ENCODE results near the gene SCAPER.
"Not testable (repeated sequence)": the region's sequence is repeated elsewhere in the genome, so short reads cannot be mapped to it uniquely, and the experiment has no call there.

Gene SCAPER

DNA sequence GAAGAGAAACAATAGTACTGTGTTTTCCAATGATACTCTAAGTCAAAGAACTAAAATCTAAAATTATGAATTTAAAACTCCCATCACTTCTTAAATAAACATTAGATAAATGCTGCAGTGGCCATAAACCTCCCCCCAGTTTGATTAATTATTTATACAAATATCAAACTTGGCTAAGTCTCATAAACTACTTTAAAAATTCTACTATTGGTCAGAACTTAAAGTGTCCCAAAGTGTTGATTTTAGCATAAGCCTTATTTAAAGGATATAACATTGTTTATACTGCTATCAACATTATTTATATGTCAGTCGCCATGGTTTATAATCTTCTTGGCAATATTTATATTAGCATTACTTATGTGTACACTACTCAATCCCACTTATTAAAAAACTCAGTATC is 132.4 kb downstream of the SCAPER start:
- no peak for DNase-seq

DNA sequence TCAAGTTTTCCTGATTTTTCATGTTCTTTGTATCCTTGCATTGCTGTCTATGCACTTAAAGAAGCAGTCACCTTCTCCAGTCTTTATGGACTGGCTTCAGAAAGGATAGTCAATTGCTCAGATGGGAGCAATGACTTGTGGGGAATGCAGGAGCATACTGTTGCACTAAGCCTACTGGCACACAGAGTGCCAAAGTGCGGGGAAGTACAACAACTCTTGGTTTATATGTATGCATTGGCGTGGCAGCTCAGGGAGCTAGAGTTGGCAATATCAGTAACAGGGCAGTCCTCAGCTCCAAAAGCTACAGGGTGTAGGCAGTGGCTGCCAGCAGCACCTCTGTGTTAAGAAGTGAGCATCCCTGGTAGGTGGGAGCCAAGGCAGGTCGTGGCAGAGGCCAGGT is 141.1 kb downstream of the SCAPER start:
- no peak for DNase-seq

DNA sequence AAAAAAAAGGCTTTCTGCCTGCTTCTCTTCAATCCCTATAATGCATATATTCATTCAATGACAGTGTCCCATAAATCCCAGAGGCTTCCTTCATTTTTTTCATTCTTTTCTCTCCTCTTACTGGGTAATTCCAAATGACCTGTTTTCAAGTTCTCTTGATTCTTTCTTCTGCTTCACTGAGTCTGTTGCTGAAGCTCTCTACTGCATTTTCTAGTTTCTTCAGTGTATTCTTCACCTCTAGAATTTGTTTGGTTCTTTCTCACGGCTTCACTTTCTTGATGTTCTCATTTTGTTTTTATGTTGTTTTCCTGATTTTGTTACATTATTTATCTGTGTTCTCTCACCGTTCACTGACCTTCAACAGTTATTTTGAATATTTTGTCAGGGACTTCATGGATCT is 141.6 kb downstream of the SCAPER start:
- no peak for DNase-seq

DNA sequence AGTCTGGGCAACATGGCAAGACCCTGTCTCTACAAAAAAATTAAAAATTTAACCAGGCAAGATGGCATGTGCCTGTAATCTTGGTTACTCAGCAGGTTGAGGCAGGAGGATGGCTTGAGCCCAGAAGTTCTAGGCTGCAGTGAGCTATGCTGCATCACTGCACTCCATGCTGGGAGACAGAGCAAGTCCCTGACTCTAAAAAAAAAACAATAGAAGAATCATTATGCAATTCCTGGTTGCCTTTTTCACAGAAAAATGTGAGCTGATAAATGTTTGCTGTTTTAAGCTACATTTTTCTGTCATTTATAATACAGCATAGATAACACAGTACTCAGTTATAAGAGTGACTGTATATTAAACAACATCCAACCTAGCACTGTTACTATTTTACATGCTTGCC is 148.8 kb downstream of the SCAPER start:
- no peak for DNase-seq

DNA sequence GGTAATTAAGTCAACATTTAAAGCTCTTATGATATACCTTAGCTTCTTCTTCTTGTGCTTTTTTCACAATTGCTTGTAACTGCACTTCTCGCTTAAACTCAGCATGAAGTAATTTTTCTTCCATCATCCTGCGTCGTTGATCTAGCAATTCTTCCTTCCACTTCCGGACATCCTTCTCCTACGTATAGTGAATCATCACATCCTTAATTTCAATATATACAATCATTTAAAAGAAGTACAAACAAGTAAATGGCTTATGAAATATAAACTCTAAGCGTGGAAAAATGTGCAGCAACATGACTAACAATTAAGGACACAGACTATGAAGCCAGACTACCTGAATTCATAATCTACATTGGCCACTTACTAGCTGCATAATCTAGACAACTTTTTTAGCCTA is 151.4 kb downstream of the SCAPER start:
- no peak for DNase-seq

DNA sequence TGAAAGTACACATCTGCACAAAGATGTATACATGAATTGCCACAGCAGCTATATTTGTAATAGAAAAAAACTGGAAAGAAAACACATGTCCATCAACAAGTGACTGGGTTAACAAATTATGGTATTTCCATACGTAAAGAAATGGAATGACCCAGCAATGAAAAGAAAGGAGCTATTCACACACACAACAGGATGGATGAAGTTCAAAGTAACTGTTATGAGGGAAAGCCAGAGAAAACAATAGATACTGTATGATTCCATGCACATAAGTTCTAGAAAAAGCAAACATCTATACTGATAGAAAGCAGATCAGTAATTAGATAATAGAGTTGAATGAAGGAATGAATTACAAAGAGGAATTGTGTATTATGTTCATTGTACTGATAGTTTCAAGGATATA is 152.0 kb downstream of the SCAPER start:
- DNase-seq: no peak

DNA sequence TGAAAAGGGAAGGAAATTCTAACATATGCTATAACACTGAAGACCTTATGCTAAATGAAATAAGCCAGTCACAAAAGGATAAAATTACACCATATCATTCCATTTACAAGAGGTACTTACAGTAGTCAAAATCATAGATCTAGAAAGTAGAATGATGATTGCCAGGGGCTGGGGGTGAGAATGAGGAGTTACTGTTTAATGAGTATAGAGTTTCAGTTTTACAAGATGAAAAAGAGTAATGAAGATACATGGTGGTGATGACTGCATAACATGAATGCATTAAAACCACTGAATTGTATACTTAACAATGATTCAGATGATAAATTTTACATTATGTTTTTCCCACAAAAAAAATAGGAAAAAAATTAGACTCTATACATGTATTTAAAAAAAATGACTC is 152.6 kb downstream of the SCAPER start:
- DNase-seq: no peak

DNA sequence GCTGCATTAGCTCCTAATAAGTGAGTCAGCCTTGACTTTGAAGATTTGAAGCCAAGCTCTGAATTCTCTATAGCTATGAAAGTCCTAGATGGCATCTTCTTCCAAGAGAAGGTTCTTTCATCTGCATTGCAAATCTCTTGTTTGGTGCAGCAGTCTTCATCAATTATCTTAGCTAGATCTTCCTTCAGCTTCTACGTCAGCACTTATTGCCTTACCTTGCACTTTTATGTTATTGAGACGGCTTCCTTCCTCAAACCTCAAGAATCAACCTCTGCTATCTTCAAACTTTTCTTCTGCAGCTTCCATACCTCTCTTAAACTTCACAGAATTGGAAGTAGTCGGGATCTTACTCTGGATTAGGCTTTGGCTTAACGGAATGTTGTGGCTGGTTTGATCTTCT is 167.6 kb downstream of the SCAPER start:
- DNase-seq: no peak

DNA sequence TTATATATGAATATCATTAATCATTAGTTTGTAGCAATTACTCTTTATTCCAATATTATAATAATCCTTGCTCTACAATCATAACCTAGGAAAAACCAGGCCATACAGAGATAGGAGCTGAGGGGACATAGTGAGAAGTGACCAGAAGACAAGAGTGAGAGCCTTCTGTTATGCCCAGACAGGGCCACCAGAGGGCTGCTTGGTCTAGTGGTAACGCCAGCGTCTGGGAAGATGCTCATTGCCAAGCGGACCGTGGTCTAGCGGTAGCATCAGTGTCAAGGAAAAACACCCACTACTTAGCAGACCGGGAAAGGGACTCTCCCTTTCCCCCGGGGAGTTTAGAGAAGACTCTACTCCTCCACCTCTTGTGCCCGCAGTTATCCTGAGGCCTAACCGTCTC is 172.8 kb downstream of the SCAPER start:
- not testable (repeated sequence) for DNase-seq

DNA sequence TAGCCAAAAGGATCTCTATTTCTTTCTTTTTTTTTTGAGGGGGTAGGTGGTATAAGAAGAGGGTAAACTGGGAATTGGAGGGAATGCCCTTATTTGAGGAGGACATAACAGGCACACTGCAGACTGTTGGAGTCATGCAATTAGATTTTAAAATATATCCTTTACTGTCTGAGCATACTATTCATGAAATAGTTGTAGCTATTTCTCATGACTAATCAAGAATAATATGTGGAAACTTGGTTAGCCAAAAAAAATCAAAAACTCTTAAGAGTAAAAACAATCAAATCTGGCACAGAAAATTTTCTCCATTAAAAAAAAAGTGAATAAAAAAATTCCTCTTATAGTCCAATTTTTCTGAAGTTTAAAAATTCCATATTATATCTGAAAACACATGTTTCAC is 174.9 kb downstream of the SCAPER start:
- no peak for DNase-seq

DNA sequence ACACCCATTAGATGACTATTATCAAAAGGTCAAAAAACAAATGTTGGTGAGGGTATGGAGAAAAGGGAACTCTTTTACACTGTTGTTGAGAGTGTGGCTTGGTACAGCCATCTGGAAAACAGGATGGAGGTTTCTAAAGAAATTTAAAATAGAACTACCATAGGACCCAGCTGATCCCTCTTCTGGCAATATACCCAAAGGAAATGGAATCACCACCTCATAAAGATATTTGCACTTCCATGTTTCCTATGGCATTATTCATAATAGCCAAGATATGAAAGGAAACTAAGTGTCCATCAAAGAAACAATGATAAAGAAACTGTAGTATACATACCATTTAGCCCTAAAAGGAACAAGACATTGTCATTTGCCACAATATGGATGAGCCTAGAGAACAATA is 186.3 kb downstream of the SCAPER start:
- DNase-seq: no peak

DNA sequence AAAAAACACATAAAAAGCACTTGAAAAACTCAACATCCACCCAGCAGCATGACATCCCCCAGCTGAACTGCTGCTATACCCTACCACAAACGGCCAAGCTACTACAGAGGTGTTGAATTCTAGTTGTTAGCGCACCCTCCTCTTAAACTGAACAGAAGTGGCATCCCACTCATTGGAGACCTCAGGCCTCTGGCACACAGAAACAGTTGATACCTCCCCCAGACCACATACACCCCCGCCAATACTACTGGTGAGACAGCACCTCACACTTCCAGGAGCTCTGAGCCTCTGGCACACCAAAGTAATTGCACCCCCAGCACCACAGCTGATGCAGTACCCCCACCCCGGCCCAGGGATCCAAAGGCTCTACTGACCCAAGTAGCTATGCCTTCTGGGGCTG is 190.2 kb downstream of the SCAPER start:
- DNase-seq: no peak

DNA sequence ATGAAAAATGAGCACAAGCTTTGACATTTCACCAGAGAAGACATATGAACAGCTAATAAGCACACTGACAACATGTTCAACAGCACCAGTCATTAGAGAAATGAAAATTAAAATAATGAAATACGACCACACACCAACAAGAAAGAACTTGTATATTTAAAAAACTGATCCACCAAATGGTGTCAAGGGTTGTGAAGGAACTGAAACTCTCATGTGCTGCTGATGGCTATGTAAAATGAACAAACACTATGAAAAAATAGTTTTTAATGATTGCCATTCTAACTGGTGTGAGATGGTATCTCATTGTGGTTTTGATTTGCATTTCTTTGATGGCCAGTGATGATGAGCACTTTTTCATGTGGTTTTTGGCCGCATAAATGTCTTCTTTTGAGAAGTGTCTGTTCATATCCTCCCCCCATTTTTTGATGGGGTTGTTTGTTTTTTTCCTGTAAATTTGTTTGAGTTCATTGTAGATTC is 193.8 kb downstream of the SCAPER start:
- DNase-seq: no peak

DNA sequence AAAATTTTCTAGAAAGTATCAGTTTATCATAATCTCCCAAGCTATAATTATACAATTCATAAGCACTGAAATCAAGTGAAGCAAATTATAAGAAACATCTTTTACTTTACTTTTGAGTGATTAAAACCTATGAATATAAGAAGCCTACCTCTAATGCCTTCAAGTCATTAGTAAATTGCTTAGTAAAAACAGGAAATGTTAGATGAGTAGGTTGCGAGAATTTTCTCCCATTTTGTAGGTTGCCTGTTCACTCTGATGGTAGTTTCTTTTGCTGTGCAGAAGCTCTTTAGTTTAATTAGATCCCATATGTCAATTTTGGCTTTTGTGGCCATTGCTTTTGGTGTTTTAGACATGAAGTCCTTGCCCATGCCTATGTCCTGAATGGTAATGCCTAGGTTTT is 201.1 kb downstream of the SCAPER start:
- not testable (repeated sequence) for DNase-seq

DNA sequence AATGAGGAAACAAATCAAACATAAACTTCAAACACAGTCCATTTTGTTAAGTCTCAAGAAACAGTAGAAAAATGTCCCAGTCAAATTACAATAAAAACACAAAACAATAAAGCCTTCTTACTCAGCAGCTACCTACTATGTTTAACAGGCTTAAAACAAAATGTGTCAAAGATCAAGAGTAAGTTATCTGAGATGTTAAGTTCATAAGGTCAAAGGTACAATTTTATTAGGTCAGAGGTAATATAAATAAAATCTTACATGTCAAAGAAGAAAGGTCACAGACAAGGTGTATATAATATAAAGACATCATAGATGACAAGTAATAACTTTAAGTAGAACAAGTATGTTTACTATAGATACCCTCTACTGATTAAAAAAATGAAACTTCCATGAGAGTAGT is 208.3 kb downstream of the SCAPER start:
- no peak for DNase-seq

DNA sequence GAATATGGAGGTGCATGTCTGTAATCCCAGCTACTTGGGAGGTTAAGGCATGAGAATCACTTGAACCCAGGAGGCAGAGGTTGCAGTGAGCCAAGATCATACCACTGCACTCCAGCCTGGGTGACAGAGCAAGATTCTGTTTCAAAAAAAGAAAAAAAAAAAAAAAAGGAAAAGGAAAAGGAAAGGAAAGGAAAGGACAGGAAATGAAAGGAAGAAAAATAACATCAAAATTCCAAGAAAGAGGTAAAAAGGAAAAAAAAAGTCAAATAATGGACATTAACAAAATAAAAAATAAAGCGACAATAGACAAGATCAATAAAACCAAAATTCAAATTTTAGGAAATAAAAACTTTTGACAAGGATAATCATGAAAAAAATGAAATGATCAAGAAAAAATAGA is 212.6 kb downstream of the SCAPER start:
- not testable (repeated sequence) for DNase-seq

DNA sequence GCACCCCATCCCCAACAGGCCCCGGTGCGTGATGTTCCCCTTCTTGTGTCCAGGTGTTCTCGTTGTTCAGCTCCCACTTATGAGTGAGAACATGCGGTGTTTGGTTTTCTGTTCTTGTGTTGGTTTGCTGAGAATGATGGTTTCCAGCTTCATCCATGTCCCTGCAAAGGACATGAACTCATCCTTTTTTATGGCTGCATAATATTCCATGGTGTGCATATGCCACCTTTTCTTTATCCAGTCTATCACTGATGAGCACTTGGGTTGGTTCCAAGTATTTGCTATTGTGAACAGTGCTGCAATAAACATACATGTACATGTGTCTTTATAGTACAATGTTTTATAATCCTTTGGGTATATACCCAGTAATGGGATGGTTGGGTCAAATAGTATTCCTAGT is 217.5 kb downstream of the SCAPER start:
- not testable (repeated sequence) for DNase-seq

DNA sequence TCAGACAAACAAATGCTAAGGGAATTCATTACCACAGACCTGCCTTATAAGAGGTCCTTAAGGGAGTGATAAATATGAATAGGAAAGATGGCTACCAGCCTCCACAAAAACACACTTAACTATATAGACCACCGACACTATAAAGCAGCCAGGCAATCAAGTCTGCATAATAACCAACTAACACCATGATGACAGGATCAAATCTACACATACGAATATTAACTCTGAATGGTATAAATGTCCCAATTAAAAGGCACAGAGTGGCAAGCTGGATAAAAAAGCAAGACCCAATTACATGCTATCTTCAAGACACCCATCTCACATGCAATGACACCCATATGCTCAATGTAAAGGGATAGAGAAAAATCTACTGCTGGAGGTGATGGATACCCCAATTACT is 221.1 kb downstream of the SCAPER start:
- DNase-seq: no peak

DNA sequence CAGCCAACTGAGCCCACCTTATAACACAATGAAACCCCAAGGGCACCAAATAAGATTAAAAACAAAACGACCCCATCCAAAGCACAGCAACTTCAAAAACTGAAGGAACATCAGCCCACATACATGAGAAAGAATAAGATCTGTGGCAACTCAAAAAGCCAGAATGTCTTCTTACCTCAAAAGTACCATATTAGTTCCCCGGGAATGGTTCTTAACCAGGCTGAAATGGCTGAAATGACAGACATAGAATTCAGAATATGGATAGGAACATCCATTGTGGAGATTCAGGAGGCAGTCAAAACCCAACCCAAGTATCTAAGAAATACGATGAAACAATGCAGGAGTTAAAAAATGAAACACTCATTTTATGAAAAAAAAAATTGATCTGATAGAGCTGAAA is 222.3 kb downstream of the SCAPER start:
- no peak for DNase-seq

DNA sequence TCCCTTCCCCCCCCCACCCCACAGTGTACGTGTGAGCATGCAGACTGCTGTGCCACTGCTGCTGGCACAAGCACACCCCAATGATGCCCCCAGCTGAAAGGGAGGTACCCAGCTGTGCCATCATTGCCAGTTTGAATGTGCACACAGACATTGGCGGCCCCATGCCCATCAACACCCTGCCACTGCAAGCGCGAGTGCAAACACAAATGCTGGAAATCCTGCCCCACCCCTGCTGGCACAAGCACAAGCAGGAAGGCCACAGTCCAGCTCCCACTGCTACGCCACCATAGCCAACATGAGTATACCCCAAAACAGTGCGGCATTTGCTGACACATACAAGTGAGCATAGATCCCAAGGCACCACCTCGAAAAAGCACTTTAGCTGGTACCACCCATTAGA is 222.9 kb downstream of the SCAPER start:
- DNase-seq: no peak

DNA sequence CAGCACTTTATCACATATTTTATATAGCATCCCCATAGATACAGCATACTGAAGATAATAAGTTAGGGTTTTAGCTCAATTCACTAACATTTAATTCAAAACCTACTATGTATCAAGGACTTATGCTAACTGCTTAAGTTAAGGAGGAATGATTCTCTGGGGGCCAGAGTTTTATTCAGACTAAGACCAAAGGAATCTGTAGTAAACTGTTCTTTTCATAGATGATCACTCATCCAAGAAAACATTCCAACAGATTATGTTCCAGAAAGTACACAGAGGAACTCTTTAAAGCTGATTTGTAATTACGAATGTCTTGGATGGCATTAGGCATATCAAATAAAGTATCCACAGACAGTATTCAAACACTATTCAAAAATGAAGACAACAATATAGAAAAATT is 226.4 kb downstream of the SCAPER start:
- DNase-seq: no peak

DNA sequence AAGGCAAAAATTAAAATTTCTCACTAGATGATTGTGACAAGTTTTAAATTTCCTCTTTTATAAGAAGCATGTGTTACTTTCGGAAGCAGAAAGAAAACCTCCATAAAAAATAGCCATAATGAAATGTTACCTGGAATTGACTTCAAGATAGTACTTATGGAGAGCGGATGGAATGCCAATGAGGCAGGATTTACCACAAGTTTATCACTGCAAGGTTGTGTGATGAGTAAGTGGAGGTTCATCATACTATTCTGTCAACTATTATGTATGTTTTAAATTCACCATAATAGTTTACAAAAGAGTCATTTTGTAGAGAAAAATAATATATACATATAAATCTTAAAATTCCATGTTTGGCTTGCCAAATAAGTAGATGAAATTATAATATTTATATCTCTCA is 230.3 kb downstream of the SCAPER start:
- no peak for DNase-seq

DNA sequence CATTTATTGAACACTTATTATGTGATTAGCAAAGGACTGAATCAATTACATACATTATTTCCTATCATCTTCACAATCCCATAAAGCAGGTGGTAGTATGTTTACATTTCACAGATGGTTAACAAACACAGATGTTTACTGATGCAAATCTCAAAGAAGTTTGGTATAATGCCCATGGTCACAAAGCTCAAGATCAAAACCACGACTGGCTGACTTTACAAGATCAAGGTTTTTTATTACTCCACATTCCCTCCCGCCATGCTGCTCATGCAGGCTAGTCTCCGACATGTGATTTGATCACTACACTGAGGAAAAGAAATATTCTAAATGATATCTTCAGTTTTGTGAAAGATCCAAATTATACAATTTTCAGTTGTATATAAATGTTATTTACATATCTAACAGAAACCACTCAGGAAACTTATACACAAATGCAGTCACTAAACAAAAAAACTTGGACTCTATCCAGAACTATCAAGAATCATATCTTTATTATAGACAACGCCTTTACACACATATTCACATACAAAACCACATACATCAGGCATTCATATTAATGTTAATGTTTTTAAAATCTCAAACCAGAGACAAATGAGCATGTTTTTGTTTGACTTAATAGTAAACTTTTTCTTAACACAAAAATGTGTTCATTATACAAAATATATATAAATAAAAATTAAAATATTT is 235.5 kb downstream of the SCAPER start:
- DNase-seq: no peak

DNA sequence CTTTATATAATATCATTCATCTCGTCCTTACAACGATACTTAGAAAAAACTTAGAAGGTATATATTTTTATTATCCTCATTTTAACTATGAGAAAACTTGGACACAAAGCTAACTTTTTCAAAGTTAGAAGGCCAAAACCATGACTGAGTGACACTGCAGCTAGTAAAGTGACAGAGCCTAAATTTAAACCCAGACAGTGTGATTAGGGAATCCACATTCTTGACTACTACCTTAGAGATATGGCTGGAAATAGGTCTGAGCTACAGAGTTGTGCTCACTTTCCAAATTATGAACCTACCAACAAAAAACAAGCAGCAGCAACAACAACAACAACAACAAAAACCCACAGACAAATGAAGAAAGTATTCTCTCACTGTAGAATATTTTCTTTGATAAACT is 236.2 kb downstream of the SCAPER start:
- DNase-seq: no peak

DNA sequence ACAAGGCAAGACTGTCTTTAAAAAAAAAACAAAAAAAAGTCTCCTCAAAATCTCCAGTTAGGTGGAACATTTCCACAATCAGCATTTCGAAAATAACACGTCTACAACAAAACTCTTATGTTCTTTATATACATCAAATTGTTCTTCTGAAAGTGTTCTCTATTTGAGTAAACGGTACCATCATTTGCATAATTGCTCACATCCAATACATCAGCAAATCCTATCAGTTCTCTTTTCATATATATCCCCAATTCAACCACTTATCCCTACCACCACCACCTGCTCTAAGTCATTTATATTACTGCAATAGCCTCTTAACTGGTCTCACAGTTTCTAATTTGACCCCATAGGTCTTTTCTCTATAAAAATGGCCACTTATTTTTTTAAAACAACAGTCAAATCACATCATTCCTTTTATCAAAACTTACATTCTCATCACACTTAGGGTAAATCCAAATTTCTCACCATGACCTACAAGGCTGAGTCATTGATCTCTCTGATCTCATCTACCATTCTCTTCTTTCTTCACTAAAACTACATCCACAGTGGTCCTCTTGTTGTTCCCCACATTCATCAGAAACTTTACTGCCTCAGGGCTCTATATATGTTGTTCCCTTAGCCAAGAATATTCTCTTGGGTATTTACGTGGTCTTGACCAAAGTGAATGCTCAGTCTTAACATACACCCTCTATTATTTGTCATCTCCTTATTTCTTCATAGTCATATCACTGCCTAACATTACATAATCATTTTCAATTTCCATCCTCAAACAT is 237.0 kb downstream of the SCAPER start:
- no peak for DNase-seq
